Measurements from ENCODE around the gene MOXD1.

DNA sequence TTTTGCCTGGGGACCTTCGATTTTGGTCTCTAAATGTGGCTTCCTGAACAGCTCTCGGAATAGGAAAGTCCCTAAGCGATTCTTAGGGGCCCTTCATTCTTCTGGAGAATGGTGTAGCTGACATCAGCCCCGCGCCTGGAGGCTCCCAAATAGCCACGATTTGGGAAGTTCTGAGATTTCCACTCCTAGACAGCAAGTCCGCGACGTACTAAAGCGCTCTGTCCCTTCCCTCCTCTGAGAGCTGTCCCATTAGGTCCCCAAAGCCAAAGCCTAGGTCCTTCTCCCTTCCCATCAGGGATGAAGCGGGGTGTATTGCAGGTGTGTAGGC is 756 bp downstream of the MOXD1 start:
- TF ChIP-seq CTCF (optimal IDR thresholded peaks at IDR 0.05 in 1 of 3, IDR thresholded peaks at IDR 0.05 in 1 of 3, conservative IDR thresholded peaks at IDR 0.05 in 1 of 3; ENCODE audit: extremely low read depth in 1 of 3, insufficient read depth in 2 of 3, low read length in 3 of 3), result no peak
- no peak for TF ChIP-seq EZH2 (IDR thresholded peaks at IDR 0.05; ENCODE audit: low read length)

Measured in keratinocyte (primary cell).